Measurements from ENCODE around the gene APOOL.

DNA sequence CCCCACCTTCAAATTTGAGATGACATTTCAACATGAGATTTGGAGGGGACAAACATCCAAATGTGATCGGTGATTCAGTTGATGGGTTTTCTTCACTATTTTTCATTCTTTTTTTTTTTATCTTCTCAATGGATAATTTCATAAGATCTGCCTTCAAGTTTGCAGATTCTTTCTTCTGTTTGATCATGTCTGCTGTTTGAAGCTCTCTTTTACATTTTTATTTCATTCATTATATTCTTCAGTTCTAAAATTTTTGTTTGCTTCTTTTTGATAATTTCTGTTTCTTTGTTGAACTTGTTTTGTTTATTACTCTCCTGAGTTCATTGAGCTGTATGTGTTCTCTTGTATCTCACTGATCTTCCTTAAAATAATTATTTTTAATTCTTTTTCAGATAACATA is 14.8 kb downstream of the APOOL start:
- TF ChIP-seq POLR2A (IDR thresholded peaks at IDR 0.05; ENCODE audit: low read depth, low read length) (no peak), POLR2AphosphoS5 (IDR thresholded peaks at IDR 0.05; ENCODE audit: low read depth, low read length) (no peak)
